ENCODE measurements around the gene RBM15.

RBM15 gene

DNA sequence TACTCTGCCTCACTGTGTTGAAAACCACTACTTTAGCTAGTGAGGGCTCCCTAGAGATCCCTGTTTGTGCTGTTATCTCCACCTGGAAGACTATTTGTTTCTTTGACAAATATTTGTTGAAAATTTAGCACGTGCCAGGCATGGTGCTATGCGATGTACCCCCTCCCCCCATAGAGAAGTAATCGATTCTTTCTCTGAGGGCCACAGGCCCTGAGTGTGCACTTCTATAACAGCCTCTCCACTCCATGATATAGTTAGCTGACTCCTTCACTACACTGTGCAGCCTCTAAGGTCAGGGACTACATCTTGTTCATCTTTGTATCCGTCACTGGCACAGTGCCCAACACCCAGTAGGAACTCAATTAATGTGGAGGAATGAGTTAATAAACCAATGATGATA is 17.3 kb upstream of the RBM15 start:
- no peak for FAIRE-seq

DNA sequence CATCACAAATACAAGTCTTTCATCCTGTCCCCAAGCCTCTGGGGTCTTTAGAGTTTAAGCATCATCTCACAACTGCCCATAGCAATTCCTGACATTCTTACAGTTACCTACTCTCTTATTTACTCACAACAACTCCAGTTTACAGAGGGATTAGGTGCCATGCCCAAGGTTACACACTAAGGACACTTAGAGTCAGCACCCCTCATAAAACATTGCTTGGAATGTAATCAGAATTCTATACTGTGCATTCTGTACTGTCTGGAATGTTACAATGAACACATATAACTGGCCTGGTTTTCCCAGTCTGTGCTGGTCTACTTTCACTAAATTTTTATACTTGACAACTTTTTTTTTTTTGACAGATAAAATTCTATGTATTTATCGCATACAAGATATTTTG is 14.5 kb upstream of the RBM15 start:
- FAIRE-seq: no peak

DNA sequence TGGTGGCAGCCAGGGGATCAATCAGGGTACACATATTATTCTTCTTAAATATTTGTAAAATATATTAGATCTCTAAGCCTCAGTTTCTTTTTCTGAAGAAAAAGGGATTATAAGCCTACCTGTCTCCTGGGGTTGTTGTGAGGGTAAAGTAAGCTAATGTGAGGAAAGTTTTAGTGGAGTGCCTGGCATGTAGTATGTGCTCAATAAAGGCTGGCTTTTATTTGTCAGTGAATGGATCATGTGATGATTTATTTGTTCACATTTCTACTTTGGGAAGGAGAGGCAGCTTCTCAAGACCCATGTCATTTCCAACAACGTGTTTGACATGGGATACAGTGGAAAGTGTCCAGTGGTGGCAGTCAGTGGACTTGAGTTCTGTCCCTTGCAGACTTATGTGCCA is 12.4 kb upstream of the RBM15 start:
- FAIRE-seq: no peak

DNA sequence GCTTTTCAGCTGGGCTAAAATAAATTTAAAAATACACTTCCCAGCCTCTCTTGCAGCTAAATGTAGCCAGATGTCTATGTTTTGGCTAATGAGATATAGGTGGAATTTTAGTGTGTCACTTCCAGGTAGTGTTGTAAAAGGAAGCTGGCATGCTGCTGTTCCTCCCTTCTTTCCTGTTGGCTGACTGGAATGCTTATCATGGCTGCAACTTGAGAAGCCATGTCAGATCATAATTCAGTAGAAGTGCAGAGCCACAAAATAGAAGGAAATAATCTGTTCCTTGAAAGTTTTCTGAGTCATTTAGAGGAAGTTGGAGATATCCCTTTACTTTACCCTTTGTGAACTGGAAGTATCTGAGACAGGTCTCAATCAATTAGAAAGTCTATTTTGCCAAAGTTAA is 10.9 kb upstream of the RBM15 start:
- no peak for FAIRE-seq

DNA sequence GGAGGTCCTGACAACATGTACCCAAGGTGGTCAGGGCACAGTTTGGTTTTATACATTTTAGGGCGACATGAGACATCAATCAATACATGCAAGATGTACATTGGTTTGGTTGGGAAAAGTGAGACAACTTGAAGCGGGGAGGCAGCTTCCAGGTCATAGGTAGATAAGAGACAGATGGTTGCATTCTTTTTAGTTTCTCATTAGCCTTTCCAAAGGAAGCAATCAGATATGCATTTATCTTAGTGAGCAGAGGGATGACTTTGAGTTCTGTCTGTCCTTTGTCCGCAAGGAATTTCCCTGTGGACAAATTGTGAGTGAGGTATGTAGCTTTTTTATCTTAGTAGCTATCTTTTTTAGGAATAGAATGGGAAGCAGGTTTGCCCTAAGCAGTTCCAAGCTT is 10.5 kb upstream of the RBM15 start:
- no peak for FAIRE-seq

DNA sequence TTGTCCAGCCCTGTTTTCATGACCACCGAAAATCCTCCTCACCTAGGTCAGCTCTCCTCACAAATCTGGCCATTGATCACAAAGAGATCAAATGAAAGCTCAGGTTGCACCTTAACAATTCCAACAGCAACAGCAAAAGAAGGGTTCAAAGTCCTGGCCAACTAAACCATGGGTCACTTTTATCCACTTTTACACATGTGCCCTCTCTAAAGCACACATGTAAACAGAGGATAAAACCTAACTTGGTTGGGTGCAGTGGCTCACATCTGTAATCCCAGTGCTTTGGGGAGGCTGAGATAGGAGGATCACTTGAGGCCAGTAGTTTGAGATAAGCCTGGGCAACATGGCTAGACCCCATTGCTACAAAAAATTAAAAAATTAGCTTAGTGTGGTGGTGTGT is 3.9 kb upstream of the RBM15 start:
- no peak for FAIRE-seq

DNA sequence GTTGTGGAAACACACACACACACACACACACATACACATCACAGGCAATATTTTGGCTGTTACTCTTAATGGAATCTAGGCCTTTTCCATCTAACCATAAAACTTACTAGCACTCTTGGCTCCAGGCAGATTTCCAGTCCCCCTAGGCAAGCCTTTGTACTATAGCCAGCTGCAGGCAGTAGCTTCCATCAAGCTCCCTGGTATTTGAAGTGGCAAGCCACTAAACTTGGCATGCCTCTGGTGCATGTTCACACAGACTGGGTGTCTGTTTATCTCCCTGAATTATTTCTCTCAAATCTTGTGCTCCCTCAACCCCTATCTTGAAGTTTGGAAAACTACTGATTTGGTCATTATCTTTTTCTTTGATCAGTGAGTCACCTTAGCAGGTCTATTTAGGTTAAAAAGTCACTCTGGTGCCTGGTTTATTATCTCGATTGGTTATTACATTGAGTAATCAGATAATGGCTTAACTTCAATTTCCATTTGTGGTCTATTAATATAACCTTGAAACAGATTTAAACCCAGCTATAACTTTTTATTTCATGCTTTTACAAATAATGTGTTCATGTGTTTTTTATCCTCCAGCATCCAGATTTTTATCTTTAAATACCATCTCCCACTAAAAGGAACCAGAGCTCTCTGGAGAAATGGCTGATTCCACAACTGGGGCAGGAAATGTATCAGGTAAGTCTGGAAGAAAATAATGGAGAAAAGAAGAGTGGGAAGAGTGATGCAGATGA is 2.7 kb upstream of the RBM15 start:
- FAIRE-seq: no peak

DNA sequence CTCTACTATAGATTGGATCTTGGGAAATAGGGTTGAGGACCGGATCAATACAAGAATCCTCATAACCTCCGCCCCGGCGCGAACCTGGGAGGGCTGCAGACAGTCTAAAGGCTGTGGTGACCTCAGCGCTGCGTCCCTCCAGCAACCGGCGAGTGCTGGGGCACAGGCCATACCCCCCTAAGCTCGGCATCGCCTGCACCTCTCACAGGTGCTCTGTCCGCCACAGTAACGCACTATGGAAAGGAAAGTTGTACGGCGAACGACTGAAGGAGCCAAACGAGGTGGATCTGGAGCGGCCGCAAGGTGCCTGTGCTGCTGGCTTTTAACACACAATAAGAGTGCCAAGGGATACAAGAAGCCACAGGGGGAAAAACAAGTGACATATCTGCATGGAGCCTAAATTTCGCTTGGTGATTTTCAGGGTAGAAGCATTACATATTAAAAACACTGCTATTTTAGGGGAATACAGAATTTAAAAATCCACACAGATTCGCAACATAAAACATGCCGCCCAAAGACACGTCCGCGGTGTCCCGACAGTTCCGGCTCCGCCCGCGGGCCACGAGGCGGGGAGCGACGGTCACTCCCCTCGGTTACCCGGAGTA is 1.4 kb upstream of the RBM15 start:
- no peak for FAIRE-seq

DNA sequence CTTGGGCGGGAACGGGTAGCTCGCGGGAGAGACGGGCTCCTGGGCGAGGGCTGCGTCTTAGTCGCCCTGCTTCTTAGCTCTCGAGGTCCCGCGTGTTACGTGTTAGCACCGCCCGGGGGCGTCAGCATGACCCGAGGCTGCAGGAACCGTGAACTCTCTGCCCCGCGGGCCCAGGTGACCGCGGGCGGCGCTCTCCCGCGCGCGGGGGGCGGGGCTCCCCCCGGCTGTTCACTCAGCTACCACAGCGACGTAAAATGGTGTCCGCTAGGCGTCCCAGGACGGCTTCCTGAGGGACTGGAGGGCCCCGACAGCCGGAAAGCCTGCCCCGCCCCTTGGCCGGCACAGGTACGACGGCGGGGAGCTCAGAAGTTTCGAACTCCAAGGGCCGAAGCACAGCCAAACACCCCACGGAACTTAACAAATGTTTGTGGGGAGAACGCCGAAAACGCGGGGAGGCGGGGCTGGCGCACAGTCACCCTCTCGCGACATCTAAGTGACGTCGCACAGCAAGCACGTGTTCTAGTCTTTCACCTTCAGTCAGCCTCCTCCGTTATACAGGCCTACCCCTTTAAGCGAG is 780 bp upstream of the RBM15 start:
- FAIRE-seq: no peak

DNA sequence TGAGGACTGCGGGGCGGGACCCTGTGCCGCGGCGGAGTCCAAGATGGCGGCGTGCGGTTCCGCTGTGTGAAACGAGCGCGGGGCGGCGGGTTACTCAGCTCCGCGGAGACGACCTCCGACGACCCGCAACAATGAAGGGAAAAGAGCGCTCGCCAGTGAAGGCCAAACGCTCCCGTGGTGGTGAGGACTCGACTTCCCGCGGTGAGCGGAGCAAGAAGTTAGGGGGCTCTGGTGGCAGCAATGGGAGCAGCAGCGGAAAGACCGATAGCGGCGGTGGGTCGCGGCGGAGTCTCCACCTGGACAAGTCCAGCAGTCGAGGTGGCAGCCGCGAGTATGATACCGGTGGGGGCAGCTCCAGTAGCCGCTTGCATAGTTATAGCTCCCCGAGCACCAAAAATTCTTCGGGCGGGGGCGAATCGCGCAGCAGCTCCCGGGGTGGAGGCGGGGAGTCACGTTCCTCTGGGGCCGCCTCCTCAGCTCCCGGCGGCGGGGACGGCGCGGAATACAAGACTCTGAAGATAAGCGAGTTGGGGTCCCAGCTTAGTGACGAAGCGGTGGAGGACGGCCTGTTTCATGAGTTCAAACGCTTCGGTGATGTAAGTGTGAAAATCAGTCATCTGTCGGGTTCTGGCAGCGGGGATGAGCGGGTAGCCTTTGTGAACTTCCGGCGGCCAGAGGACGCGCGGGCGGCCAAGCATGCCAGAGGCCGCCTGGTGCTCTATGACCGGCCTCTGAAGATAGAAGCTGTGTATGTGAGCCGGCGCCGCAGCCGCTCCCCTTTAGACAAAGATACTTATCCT is 430 bp downstream of the RBM15 start:
- FAIRE-seq: no peak

DNA sequence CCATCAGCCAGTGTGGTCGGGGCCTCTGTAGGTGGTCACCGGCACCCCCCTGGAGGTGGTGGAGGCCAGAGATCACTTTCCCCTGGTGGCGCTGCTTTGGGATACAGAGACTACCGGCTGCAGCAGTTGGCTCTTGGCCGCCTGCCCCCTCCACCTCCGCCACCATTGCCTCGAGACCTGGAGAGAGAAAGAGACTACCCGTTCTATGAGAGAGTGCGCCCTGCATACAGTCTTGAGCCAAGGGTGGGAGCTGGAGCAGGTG is 961 bp downstream of the RBM15 start:
- no peak for FAIRE-seq

DNA sequence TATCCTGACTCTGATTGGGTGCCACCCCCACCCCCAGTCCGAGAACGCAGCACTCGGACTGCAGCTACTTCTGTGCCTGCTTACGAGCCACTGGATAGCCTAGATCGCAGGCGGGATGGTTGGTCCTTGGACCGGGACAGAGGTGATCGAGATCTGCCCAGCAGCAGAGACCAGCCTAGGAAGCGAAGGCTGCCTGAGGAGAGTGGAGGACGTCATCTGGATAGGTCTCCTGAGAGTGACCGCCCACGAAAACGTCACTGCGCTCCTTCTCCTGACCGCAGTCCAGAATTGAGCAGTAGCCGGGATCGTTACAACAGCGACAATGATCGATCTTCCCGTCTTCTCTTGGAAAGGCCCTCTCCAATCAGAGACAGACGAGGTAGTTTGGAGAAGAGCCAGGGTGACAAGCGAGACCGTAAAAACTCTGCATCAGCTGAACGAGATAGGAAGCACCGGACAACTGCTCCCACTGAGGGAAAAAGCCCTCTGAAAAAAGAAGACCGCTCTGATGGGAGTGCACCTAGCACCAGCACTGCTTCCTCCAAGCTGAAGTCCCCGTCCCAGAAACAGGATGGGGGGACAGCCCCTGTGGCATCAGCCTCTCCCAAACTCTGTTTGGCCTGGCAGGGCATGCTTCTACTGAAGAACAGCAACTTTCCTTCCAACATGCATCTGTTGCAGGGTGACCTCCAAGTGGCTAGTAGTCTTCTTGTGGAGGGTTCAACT is 2.1 kb downstream of the RBM15 start:
- FAIRE-seq: no peak

DNA sequence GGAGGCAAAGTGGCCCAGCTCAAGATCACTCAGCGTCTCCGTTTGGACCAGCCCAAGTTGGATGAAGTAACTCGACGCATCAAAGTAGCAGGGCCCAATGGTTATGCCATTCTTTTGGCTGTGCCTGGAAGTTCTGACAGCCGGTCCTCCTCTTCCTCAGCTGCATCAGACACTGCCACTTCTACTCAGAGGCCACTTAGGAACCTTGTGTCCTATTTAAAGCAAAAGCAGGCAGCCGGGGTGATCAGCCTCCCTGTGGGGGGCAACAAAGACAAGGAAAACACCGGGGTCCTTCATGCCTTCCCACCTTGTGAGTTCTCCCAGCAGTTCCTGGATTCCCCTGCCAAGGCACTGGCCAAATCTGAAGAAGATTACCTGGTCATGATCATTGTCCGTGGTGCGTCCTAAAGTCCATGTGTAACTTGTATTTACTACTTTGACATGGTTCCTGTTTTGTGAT is 2.7 kb downstream of the RBM15 start:
- FAIRE-seq: no peak

DNA sequence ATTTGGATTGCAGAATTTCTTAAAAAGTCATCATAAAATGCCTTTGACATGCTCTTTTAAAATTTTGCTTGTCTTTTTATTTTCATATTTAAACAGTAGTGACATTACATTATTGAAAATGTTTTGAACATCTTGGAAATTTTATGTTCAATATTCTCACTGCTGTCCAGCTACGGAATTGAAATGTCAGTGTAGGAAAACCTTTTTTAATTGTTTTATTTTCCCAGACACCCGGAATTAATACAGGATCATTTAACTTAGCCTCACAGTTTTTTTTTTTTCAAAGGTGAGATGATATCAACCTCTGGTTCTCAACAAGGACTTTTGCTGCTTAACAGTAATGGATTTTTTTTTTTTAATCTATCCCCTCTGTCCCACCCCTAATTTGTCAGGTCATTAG is 4.1 kb downstream of the RBM15 start:
- no peak for FAIRE-seq

DNA sequence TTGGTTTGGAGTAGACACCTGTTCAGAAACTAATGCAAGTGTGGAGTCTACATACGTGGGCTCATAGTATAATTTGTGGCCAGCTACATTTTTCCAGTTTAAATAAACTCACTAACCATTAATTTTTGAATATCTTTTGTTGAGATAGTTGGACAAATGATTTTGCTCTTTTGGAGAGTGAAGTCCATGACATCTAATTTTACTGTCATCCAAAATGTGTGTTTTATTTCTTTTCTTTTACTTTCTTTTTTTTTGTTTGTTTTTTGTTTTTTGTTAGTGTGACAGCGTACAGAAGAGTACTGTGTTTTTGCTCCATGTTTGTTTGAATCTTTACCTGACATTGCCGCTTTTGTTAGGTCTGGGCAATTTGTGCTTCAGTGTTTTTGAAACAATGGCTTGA is 5.0 kb downstream of the RBM15 start:
- FAIRE-seq: no peak

DNA sequence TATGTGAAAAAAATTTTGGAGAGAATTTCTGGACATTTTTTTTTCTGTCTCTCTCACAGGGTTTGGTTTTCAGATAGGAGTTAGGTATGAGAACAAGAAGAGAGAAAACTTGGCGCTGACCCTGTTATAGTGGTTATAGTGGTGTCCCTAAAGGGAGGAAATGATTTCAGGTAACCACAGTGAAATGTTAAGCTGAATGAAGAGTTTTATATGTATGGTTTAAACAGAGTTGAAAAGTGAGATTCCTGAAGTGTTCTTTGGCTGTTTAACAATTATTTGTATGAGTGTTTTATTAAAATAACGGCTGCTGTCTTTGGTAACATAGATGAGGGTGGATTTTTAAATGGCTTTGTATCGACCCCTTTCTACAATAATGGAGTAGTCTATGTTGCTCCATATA is 6.3 kb downstream of the RBM15 start:
- FAIRE-seq: no peak

DNA sequence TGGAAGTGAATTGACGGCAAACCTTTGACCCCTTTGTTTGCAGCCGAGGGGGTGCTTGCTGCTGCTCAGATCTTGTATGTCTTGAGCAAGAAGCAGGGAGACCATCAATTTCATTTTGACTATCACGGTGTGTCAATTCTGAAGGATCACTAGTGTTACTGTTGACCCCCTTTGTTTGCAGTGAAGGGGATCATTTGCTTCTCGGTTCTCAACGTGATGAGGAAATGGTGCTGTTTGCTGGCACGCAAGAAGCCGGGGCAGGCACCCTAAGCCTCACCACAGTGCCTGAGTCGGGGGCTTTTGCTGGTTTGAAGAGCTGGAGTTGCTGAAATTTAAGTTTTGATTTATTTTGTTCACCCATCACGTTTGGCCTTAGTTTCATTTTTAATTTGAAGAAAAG is 7.5 kb downstream of the RBM15 start:
- FAIRE-seq: no peak

DNA sequence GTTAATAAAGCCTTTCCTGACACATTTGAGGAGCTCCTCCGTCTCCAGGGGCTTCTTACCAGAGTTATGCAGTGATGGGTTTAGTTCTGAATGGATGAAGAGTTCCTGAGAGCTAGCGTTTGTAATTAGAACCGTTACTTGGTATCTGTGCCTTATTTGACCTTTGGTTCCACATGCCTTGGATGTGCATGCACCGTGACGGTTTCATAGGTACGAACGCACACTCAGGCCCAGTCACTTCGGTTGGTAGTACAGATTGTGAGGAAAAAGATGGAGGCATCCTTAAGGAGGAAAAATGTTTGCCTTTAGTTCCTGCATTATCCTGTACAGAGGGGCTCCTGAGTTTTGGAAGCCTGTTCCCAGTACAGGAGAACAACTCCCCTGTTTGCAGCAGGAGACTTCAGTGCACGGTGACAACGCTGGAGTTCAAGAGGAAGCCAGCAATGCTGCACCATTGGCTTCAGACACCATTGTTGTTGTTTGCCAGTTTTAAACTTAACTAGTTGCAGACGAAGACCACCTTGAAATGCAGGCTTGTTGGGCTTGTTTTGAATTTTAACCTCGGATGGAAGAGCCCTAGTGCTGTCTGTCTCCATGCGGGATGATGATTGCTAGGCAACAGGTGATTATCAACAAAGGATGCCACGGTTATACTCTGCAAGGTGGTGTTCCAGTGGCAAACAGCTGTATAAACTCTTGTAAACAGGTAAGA is 8.2 kb downstream of the RBM15 start:
- FAIRE-seq: no peak

DNA sequence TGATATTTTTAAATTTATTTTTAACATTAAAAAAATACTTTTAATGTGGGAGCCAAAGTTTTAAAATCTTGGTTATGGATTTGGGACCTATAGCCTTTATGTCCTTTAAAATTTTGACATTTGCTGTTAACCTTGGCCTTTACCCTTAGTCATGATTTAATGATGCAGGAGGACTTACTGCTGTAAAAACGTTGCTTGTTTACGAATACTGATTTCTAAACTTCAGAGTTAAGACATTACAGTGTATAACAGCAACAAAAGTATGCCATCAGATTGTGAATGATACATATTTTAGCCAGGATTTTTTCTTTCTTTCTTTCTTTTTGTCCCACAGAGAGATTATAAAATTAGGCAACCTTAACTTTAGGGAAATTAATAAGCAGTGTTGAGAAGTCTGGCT is 8.9 kb downstream of the RBM15 start:
- FAIRE-seq: no peak

DNA sequence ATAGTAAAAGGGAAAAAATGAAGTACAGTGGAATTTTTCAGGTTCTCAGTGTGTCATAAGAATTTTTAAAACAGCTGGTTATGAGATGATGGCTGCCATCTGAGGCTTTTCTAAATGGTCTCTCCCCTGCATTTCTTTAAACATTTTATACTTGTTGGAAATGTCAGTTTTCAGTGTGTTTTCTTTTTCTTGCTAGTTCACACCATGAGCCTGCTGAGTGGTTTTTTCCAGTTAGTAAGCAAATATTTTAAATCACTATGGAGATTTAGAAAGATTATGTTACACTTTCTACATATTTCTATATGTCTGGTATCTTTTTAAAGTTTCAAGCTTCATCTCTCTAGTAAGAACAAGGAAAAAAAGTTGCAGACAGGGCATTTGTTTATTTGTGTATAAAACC is 9.6 kb downstream of the RBM15 start:
- no peak for FAIRE-seq

DNA sequence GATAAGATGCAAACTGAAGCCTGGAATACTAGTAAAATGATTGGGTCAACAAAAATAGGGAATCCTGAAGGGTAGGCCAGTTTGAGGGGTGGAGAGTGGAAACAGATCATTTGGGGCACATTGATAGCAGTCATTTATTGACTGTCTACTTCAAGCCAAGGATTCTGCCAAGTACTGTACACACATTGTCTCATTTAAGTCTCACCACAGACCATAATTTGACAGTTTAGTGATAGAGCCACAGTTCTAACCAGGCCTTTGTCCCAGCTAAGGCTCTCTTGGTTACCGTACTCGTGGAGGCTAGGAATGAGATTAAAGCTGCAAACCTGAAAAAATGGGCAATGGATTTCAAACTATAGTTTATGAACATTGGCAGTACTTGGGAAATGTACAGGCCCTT is 11.2 kb downstream of the RBM15 start:
- no peak for FAIRE-seq

DNA sequence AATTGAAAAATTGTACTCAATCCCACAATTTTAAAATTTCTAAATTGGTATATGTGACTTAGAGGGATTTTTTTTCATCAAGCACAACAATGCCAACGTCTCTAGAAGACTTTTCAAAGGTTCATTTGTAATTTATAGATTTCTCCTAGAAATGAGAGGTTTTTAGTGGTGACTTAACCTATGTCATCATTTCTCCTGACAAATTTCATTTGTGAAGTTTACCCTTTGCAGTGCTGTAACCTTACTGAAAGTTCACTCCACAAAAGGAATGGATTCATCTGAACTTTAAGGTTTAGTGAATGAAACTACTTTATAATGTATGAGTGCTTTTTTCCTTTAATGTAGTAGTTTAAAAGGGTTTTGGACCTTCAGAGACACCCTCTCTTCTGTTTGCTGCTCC is 16.1 kb downstream of the RBM15 start:
- FAIRE-seq: peak; percentile 37

DNA sequence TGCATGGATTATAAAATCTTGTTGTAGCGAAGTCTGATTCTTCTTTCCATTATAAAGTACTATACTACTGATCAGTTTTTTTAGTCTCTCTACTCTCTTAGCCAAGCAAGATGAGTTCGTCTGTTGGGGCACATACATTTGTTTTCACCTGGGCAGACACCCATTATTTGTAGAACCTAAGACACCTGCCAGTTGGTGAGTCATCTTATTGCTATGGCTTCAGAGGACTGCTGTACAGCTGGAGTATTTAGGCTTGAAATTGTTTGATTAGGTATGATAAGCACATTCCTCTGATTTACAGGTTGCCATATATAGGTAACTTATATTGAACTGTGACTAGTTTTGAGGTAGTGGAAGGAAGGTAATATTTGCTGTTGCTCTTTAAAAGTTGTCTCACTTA is 17.2 kb downstream of the RBM15 start:
- FAIRE-seq: no peak

All from G401.6 (cell line).